Ovary (tissue), 3 donors: ENCODE measurements around the gene SH3GL3.

Source experiments
- EP300 ChIP-seq: sonication (generic); formaldehyde crosslinking; IDR thresholded peaks from one replicate; pipeline ENCODE4 v1.6.1; 2017; ENCODE audit warnings: antibody characterized with exemption
- POLR2A ChIP-seq: fragments of 450-650 bp; IDR thresholded peaks from one replicate; pipeline ENCODE4 v1.6.1; 2017; ENCODE audit warnings: antibody characterized with exemption, mild to moderate bottlenecking, moderate library complexity
- TF ChIP-seq, protein P1 (sequence below), 3 donors: fragments of 450-650 bp in 2 of 3; fragments of 200-600 bp in 1 of 3; IDR thresholded peaks; one replicate each; pipeline versions ENCODE4 v1.5.1 to v1.8.0; 2016 to 2022; ENCODE audit warnings: antibody characterized with exemption in 3 of 3, mild to moderate bottlenecking in 1 of 3
- donor health status: DM: no; HTN: no; CAD: no.

DNA sequence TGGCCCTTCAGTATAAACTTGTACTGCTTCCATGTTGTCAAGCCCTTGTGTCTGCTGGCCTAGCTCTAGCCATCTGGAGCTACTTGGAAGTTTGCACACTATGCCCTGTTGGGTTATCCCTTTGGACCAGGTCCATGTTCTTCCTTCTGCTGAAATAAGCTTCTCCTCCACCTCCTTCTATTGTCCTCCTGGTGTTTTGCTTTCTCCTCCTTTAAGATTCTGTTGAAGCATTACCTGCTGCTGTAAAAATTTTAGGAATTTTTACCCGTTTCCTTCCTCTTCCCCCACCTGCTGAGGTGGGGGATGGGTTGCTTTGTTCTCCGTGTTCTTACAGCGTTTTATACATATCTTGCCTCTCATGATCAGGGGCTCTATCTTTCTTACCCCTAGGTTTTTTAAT, 51.7 kb downstream of the SH3GL3 start:
- TF ChIP-seq POLR2A (no peak), EP300 (no peak)
- TF ChIP-seq, protein P1, sequence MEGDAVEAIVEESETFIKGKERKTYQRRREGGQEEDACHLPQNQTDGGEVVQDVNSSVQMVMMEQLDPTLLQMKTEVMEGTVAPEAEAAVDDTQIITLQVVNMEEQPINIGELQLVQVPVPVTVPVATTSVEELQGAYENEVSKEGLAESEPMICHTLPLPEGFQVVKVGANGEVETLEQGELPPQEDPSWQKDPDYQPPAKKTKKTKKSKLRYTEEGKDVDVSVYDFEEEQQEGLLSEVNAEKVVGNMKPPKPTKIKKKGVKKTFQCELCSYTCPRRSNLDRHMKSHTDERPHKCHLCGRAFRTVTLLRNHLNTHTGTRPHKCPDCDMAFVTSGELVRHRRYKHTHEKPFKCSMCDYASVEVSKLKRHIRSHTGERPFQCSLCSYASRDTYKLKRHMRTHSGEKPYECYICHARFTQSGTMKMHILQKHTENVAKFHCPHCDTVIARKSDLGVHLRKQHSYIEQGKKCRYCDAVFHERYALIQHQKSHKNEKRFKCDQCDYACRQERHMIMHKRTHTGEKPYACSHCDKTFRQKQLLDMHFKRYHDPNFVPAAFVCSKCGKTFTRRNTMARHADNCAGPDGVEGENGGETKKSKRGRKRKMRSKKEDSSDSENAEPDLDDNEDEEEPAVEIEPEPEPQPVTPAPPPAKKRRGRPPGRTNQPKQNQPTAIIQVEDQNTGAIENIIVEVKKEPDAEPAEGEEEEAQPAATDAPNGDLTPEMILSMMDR (IDR thresholded peaks at IDR 0.05) = no peak
